HG03045 (cell line): Measurements from ENCODE around the gene ZNF106.

Experiments used
- ATAC-seq: cut with Tn5 transposase; IDR thresholded peaks from one replicate; pipeline ENCODE4 v1.9.1; 2021; ENCODE audit warnings: mild to moderate bottlenecking, moderate library complexity; ENCODE audit not compliant: unreplicated experiment

ZNF106 gene

DNA sequence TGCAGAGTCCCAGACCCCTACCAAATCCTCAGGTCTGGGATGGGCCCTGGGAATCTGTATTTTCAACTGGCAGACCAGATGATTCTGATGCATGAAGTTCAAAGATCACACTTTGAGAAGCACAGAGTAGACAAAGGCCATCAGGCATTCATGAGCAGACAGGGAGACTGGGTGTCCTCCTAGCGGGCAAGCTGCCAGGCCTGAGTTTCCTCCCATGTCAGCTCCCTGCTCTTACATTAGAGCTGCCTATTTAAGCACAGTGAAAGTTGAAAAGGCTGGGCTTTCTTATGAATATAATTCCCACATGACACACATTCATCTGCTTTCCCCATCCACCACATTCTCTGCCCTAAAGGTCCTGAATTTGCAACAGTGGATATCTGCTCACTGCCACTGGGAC lies 117.7 kb downstream of the ZNF106 start:
- no peak for ATAC-seq

DNA sequence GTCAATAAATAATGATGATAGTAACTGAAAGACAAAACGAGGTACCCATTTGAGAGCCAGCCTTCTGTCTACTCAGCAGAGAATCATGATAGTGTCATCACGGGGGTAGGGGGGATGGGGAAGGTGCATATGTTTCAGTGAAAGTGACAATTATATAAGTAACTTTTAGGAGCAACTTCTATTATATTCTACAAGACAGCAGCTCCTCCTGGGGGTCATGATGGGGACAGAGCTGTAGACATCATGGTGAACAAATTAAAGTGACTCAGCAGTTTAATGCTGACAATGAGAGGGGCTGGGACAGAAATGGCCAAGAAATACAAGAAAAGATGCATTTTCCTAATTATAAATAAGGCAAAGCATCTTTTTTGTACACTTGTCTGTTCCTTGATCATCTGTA lies 119.8 kb downstream of the ZNF106 start:
- ATAC-seq, result no peak

- ATAC-seq, result no peak
Measured at GRCh38 chr15:42368096-42368495, 122.8 kb downstream of the ZNF106 start.

- no peak for ATAC-seq
Measured at GRCh38 chr15:42367041-42367440, 123.9 kb downstream of the ZNF106 start.

DNA sequence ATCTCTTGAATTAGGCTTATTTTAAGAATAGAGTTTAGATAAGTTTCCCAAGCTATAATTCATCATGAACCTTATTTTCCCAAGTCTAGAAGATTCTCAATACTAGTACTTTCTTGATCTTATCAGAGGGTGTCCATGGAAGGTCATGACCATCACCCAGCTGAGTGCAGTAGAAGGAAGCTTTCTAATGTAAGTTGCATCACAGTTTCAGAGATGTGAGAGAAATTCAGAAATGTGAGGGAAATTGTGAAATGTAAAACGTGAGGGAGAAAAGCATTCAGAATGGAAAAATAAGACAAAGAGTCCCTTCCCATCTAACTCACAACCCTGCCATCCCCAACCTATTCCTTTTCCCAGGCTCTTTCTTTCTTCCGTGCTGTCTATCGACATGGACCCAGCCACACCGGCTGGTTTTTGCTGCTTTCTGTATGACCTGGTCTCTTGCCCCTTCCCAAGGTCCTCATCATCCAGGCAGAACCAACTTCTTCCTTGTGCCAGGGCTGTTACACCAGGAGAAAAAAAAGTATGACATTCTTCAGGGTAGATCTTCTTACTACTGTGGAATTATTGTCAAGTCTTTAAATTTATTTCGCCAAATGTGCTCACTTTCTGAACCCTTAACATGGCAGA lies 124.9 kb downstream of the ZNF106 start:
- ATAC-seq, result no peak

DNA sequence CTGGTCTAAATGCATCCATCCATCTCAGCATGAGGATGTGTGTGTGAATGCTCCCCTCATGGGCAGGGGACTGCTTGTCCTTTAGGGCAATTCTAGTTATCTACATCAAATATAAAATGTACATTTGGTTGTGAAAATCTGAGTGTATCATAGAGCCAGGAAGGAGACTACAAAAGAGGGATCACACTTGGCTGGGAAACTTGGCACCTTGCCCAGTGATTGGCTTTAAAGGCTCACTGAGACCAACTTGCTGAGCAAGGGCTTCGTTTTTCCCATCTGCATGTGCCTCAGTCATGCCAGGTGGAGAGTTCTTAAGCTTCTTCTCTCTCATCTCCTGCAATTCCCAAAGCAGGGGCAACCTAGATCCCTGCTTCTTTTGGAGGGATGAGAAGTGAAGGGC lies 126.4 kb downstream of the ZNF106 start:
- no peak for ATAC-seq

DNA sequence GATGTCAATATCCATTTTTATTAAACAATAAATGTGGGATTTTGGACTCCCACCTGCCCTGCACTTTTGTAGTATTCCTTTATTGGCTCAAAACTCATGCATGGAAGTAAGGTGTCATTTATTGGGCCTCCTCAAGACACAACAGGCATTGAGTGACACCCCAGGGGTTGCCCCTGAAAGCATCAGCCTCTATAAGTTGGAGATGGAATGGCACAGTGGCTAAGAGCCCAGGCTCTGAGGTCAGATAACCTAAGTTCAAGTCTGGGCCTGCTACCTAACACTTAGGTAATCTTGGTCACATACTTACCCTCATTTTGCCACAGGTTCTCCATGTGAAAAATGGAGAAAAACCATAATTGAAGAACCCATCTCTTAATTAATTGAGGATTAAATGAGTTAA lies 127.0 kb downstream of the ZNF106 start:
- ATAC-seq, result no peak

GRCh38 chr15:42363487-42363886 lies 127.5 kb downstream of the ZNF106 start:
- no peak for ATAC-seq
